HG02610 (cell line): Measurements from ENCODE around the gene CTSA.

Experiments used
- ATAC-seq: cut with Tn5 transposase; IDR thresholded peaks from one replicate; pipeline ENCODE4 v1.9.1; 2021; ENCODE audit warnings: mild to moderate bottlenecking, moderate library complexity; ENCODE audit not compliant: unreplicated experiment

CTSA gene

GRCh38 chr20:45890985-45891983 lies at the start of gene CTSA, which contains the start of gene NEURL2:
Gene CTSA (plus strand): TSS chr20:45891335. CDS start chr20:45891569, 234 bp downstream.
Gene NEURL2 (minus strand): TSS chr20:45891208. CDS start chr20:45890991, 217 bp downstream.
- ATAC-seq = peak; percentile 77

GRCh38 chr20:45841407-45842129 lies 49.6 kb upstream of the CTSA start:
- ATAC-seq = no peak

GRCh38 chr20:45842169-45842812 lies 48.8 kb upstream of the CTSA start:
- ATAC-seq = peak; percentile 57

- ATAC-seq = no peak
Observed at GRCh38 chr20:45843506-45843905, 47.6 kb upstream of the CTSA start.

- no peak for ATAC-seq
Observed at GRCh38 chr20:45845452-45845851, 45.7 kb upstream of the CTSA start.

- no peak for ATAC-seq
Observed at GRCh38 chr20:45848421-45848820, 42.7 kb upstream of the CTSA start.

GRCh38 chr20:45848969-45849582 lies 42.1 kb upstream of the CTSA start:
- ATAC-seq = no peak

GRCh38 chr20:45850238-45850637 lies 40.9 kb upstream of the CTSA start:
- no peak for ATAC-seq

GRCh38 chr20:45850926-45851325 lies 40.2 kb upstream of the CTSA start:
- no peak for ATAC-seq

- ATAC-seq = no peak
Observed at GRCh38 chr20:45851501-45851900, 39.6 kb upstream of the CTSA start.

- no peak for ATAC-seq
Observed at GRCh38 chr20:45852326-45852725, 38.8 kb upstream of the CTSA start.

GRCh38 chr20:45853484-45853883 lies 37.7 kb upstream of the CTSA start:
- ATAC-seq = no peak

- peak; percentile 97 for ATAC-seq
Observed at GRCh38 chr20:45857114-45857881, 33.8 kb upstream of the CTSA start, which contains the start of the genes ACOT8 and ZSWIM3. Gene ACOT8 (minus strand): TSS chr20:45857392. CDS start chr20:45857315, 77 bp downstream. Gene ZSWIM3 (plus strand): TSS chr20:45857614. CDS start chr20:45857826, 212 bp downstream.

GRCh38 chr20:45857882-45858216 lies 33.3 kb upstream of the CTSA start:
- peak; percentile 24 for ATAC-seq

GRCh38 chr20:45859916-45860315 lies 31.2 kb upstream of the CTSA start:
- no peak for ATAC-seq

- ATAC-seq = no peak
Observed at GRCh38 chr20:45860560-45861220, 30.4 kb upstream of the CTSA start.

- ATAC-seq = no peak
Observed at GRCh38 chr20:45861221-45862075, 29.7 kb upstream of the CTSA start.
